Parathyroid adenoma (tissue), 2 donors: Measurements from ENCODE around the gene SLC39A10.
"Not testable (repeated sequence)": the region's sequence is repeated elsewhere in the genome, so short reads cannot be mapped to it uniquely, and the experiment has no call there.

Source experiments
- H2AFZ ChIP-seq: fragments of 300-600 bp; sonication (generic); one replicate; pipeline ENCODE4 v1.7.0; 2017; ENCODE audit warnings: antibody characterized with exemption, mild to moderate bottlenecking
- H3K27ac ChIP-seq: fragments of 300-600 bp; sonication (generic); one replicate; pipeline ENCODE4 v1.7.0; 2017
- H3K27me3 ChIP-seq: fragments of 300-600 bp; sonication (generic); one replicate; pipeline ENCODE4 v1.7.0; 2017; ENCODE audit warnings: low read length; ENCODE audit not compliant: control insufficient read depth, insufficient read depth
- H3K36me3 ChIP-seq: fragments of 300-600 bp; sonication (generic); one replicate; pipeline ENCODE4 v1.7.0; 2017; ENCODE audit warnings: low read length; ENCODE audit not compliant: control insufficient read depth, insufficient read depth
- H3K4me1 ChIP-seq: fragments of 300-600 bp; sonication (generic); one replicate; pipeline ENCODE4 v1.7.0; 2017; ENCODE audit warnings: control low read depth
- H3K4me2 ChIP-seq: fragments of 300-600 bp; sonication (generic); one replicate; pipeline ENCODE4 v1.7.0; 2017; ENCODE audit warnings: low read length
- H3K4me3 ChIP-seq: fragments of 300-600 bp; sonication (generic); one replicate; pipeline ENCODE4 v1.7.0; 2017; ENCODE audit warnings: low read depth, low read length
- H3K79me2 ChIP-seq: fragments of 300-600 bp; sonication (generic); one replicate; pipeline ENCODE4 v1.7.0; 2017; ENCODE audit warnings: control low read depth
- H3K9ac ChIP-seq: fragments of 300-600 bp; sonication (generic); one replicate; pipeline ENCODE4 v1.7.0; 2017; ENCODE audit warnings: mild to moderate bottlenecking
- H3K9me3 ChIP-seq: fragments of 300-600 bp; sonication (generic); one replicate; pipeline ENCODE4 v1.7.0; 2017; ENCODE audit warnings: low read length; ENCODE audit not compliant: control insufficient read depth
- TF ChIP-seq, protein P1 (sequence below): fragments of 300-600 bp; sonication (generic); IDR thresholded peaks from one replicate; pipeline ENCODE4 v1.7.0; 2017; ENCODE audit warnings: antibody characterized with exemption, mild to moderate bottlenecking
- donor health status: primary hyperparathyroidism.

Gene SLC39A10

DNA sequence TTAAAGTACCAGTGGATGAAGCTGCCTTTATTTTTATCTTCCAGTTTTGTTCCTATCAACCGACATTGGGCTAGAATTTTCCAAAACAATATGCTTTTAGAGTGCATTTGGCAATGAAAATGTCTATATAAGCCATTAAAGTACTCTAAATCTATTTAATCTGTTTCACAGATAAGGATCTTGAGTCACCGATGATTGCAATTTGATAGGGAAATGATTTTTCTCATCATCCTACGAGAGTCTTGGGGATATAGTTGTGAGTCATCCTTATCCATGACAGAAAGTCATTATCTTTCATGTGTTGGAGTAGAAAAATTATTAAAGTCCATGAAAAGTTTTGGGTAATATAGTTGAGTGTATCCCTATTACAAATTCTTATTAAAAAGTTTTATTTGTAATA lies 26.1 kb downstream of the SLC39A10 start:
- Histone ChIP-seq H2AFZ (no peak overlapping the region), H3K36me3 (no peaks in the 10 kb centered on the region), H3K9ac (no peak overlapping the region), H3K27me3 (no peaks in the 10 kb centered on the region), H3K4me1 (peaks cover 3% of the 10 kb centered on the region), H3K4me2 (no peak overlapping the region), H3K4me3 (no peak overlapping the region), H3K9me3 (no peaks in the 10 kb centered on the region), H3K79me2 (no peaks in the 10 kb centered on the region), H3K27ac (no peak overlapping the region)
- TF ChIP-seq, protein P1, sequence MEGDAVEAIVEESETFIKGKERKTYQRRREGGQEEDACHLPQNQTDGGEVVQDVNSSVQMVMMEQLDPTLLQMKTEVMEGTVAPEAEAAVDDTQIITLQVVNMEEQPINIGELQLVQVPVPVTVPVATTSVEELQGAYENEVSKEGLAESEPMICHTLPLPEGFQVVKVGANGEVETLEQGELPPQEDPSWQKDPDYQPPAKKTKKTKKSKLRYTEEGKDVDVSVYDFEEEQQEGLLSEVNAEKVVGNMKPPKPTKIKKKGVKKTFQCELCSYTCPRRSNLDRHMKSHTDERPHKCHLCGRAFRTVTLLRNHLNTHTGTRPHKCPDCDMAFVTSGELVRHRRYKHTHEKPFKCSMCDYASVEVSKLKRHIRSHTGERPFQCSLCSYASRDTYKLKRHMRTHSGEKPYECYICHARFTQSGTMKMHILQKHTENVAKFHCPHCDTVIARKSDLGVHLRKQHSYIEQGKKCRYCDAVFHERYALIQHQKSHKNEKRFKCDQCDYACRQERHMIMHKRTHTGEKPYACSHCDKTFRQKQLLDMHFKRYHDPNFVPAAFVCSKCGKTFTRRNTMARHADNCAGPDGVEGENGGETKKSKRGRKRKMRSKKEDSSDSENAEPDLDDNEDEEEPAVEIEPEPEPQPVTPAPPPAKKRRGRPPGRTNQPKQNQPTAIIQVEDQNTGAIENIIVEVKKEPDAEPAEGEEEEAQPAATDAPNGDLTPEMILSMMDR: no peak

DNA sequence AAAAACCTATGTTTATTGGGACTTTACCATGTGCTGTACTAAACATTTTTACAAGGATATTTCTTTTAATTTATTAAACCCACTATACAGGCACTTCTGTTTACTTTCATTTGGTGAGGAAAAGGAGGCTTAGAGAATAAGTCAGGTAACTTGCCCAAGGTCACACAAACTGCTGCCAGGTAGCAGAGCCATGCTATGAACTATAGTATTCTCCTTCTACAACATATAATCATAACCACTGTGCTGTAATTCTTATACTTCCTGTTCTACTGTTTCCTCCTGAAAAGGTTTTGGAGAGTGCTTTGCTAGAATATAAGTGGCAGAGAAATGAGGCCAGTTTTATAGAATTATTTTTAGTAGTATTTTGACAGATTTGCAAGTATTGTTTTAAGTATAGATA lies 29.5 kb downstream of the SLC39A10 start:
- Histone ChIP-seq H3K4me1 (peaks cover 3% of the 10 kb centered on the region), H3K79me2 (no peaks in the 10 kb centered on the region), H3K27me3 (no peaks in the 10 kb centered on the region), H3K4me3 (no peak overlapping the region), H3K4me2 (no peak overlapping the region), H2AFZ (no peak overlapping the region), H3K36me3 (no peaks in the 10 kb centered on the region), H3K9me3 (no peaks in the 10 kb centered on the region), H3K9ac (no peak overlapping the region), H3K27ac (no peak overlapping the region)
- TF ChIP-seq, protein P1: no peak

DNA sequence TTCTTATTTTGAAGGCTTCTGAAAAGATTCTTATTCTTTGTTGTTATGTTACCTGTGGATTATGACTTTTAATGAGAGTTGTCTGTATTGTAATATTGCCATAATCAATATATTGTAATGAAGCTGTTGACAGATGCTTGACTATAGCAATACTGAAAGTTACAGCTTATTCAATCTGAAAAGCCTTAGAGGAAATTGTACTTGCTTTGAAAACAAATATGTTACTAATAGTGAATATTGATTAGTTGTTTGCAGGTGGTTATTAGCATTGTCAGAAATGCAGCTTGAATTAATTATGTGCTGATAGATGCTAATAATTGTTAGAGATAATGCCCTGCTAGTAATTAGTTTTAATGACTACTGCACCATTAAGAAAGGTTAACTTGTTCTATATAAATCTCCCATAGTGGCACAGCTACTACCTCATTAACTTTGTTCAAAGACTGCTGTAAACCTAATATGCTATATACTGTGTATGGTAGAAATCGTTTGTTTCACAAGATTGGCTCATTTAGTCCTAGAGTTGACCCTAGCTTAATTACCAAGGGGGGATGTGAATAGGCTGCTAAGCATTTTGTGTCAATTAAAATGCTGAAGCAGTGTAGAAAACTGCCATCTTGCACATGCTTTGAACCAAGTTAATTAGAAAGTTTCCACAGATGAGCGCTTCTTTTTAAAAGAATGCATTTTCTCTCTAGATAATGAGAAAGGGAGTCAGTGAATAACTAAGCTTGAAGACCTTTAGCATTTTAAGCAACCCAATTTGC lies 30.5 kb downstream of the SLC39A10 start:
- Histone ChIP-seq H2AFZ (no peak overlapping the region), H3K9ac (no peak overlapping the region), H3K27ac (no peak overlapping the region), H3K79me2 (no peaks in the 10 kb centered on the region), H3K4me1 (peaks cover 3% of the 10 kb centered on the region), H3K4me2 (no peak overlapping the region), H3K4me3 (no peak overlapping the region), H3K27me3 (no peaks in the 10 kb centered on the region), H3K36me3 (no peaks in the 10 kb centered on the region), H3K9me3 (no peaks in the 10 kb centered on the region)
- TF ChIP-seq, protein P1: no peak

DNA sequence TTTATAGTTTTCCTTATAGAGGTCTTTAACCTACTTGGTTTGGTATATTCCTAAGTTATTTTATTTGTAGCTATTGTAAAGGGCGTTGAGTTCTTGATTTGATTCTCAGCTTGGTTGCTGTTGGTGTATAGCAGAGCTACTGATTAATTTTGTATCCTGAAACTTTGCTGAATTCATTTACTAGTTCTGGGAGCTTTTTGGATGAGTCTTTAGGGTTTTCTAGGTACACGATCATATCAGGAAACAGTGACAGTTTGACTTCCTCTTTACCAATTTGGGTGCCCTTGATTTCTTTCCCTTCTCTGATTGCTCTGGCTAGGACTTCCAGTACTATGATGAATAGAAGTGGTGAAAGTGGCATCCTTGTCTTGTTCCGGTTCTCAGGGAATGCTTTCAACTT lies 35.5 kb downstream of the SLC39A10 start:
- H3K9ac ChIP-seq, H3K79me2 ChIP-seq, H3K36me3 ChIP-seq, H3K4me3 ChIP-seq, H3K4me2 ChIP-seq, H3K4me1 ChIP-seq, H3K27ac ChIP-seq, H2AFZ ChIP-seq, H3K27me3 ChIP-seq, H3K9me3 ChIP-seq: not testable (repeated sequence)

DNA sequence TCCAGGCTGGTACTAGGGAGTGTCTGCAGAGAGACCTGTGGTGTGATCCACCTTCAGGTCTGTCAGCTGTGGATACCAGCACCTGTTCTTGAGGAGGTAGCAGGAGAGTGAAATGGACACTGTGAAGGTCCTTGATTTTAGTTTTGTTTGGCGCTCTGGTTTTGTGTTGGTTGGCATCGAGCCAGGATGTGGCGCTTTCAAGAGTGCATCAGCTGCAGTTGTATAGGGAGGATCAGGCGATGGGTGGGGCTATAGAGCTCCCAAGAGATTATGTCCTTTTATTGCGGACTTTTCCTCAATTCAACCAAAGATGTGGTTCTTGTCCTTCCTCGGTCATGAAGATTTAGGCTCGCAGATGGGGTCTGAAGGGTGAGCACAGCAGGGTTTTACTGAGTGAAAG lies 37.5 kb downstream of the SLC39A10 start:
- Histone ChIP-seq H2AFZ (no peak overlapping the region), H3K79me2 (no peaks in the 10 kb centered on the region), H3K27ac (no peak overlapping the region), H3K4me1 (no peaks in the 10 kb centered on the region), H3K9ac (no peak overlapping the region), H3K27me3 (no peaks in the 10 kb centered on the region), H3K36me3 (no peaks in the 10 kb centered on the region), H3K4me2 (no peak overlapping the region), H3K4me3 (no peak overlapping the region), H3K9me3 (no peaks in the 10 kb centered on the region)
- TF ChIP-seq, protein P1: no peak
